GM10248 (cell line): ENCODE data around the gene RNF41.

Source experiments
- CTCF ChIA-PET: fragments of 300-600 bp; sonication (Branson Sonifier 250); formaldehyde crosslinking; extraction: SDS; loops from one replicate; lab custom pipeline; 2021; ENCODE audit warnings: antibody characterized with exemption; lab: Yijun Ruan, JAX
- POLR2A ChIA-PET: fragments of 350-650 bp; sonication (Branson Sonifier 250); formaldehyde crosslinking; extraction: SDS; loops from one replicate; lab custom pipeline; 2020; ENCODE audit warnings: antibody characterized with exemption; lab: Yijun Ruan, JAX
- DNase-seq: peaks from one replicate; pipeline ENCODE4 v3.0.0; 2012; ENCODE audit errors: extremely low spot score
- TF ChIP-seq, protein P1 (sequence below): IDR thresholded peaks from 2 replicates; pipeline ENCODE4 v1.5.1; 2012; ENCODE audit warnings: mild to moderate bottlenecking, low read depth; ENCODE audit errors: extremely low read depth, missing control alignments, control extremely low read depth

Gene RNF41

DNA sequence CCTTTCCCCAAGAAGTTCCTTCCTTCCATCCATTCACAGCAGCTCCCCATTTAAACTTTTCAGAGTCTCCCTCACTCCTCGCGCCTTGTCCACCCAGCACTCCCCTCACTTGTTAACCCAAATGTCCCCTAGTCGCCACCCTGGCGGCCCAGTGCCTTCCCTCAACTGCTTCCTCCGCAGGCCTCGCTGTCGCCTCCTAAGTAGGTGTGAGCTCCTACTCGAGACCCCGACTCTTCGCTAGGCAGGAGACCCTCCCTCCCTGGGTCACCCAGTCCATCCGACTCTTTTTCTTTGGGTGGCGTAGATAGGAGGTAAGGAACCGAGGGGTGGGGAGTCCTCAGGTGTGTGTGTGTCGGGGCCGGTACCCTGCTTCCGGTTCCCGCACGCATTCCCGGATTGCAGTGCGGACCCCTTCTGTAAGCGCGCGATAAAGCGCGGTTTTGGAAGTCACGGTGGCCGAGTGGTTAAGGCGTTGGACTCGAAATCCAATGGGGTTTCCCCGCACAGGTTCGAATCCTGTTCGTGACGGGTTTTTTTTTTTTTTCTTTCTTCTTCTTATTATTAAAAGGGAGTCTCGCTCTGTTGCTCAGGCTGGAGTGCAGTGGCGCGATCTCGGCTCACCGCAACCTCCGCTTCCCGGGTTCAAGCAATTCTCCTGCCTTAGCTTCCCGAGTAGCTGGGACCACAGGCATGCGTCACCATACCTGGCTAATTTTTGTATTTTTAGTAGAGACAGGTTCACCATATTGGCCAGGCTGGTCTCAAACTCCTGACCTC lies 31.6 kb downstream of the RNF41 start:
- CTCF ChIA-PET = interaction anchor here (0.8 to 9.6 kb wide), 65 partner anchors 10 to 451 kb away, joined by 3 to 243 read pairs (median 5); partner anchors contain the start of genes ANKRD52, ESYT1, IL23A and MYL6
- DNase-seq = peak; percentile 75
- TF ChIP-seq, protein P1, sequence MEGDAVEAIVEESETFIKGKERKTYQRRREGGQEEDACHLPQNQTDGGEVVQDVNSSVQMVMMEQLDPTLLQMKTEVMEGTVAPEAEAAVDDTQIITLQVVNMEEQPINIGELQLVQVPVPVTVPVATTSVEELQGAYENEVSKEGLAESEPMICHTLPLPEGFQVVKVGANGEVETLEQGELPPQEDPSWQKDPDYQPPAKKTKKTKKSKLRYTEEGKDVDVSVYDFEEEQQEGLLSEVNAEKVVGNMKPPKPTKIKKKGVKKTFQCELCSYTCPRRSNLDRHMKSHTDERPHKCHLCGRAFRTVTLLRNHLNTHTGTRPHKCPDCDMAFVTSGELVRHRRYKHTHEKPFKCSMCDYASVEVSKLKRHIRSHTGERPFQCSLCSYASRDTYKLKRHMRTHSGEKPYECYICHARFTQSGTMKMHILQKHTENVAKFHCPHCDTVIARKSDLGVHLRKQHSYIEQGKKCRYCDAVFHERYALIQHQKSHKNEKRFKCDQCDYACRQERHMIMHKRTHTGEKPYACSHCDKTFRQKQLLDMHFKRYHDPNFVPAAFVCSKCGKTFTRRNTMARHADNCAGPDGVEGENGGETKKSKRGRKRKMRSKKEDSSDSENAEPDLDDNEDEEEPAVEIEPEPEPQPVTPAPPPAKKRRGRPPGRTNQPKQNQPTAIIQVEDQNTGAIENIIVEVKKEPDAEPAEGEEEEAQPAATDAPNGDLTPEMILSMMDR = no peak
- POLR2A ChIA-PET = interaction anchor here (0.5 to 3.0 kb wide), 10 partner anchors 22 to 286 kb away, joined by 3 to 16 read pairs (median 8); partner anchors contain the start of genes ESYT1, RNF41 and ZC3H10

DNA sequence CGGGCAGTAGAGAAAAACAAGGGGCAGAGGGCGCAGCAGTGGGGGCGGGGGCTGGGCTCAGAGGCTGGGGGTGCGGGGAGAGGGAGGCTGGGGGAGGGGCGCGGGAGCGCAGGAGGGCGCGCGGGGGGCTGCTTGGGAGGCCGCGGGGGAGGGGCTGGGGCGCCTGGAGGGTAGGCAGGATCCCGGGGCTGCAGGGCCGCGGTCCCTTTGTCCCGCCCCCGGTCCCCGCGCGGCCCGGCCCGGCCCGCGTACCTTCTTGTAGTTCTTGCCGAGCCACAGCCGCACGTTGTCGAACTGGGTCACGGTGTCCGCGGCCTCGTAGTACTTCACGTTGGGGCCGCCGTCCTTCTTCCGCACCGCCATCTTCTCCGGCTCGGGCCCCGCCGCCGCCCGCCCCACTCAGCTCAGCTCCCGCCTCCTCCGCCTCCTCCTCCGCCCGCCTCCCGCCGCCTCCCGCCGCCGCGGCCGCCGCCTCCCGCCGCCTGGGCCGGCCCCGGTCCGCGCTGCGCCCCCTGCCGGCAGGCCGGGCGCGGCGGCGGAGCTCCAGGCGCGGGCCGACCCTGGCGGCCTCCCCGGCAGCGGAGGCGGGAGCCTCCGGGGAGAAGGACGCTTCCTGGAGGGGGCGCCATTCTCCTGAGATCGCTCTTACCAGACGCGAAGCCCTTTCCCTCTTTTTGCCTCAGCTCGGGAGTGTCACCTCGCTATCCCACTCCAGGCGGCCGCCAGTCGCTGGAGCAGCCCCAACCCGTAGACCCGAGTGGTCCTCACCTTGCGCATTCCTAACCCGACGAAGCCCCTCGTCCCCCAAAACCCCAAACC lies 32.4 kb downstream of the RNF41 start, which contains the start of gene SMARCC2:
Gene SMARCC2 (minus strand): TSS at position 385 of the 819 bp plus-strand sequence. CDS start 22 bp downstream, at position 363.
- TF ChIP-seq, protein P1 = peak; percentile 88
- ChIA-PET CTCF (interaction anchor here (0.6 to 9.6 kb wide), 77 partner anchors 11 to 450 kb away, joined by 3 to 243 read pairs (median 4); partner anchors contain the start of genes ANKRD52, ESYT1, IL23A and MYL6), POLR2A (interaction anchor here (0.5 to 3.0 kb wide), 12 partner anchors 22 to 287 kb away, joined by 3 to 16 read pairs (median 6); partner anchors contain the start of genes ESYT1, RNF41 and ZC3H10)
- DNase-seq = peak; percentile 95

DNA sequence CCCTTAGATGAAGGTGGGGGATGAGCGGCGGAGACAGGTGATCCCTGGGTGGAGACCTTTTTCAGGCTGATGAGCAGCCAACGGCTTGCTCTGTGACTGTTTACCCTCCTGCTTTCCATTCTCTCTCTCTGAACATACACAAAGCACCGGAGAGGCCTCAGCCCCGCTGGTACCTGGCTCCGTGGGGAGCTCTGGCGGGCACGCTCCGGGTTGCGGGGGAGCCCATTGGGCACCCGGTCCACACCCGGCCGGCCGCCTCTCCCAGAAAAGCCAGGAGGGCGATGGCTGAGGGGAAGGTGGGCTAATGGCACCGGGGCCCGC lies 33.0 kb downstream of the RNF41 start:
- DNase-seq = peak; percentile 29
- ChIA-PET POLR2A (interaction anchor here (1.0 to 3.0 kb wide), 7 partner anchors 23 to 282 kb away, joined by 3 to 16 read pairs (median 8); partner anchors contain the start of genes ESYT1 and ZC3H10), CTCF (interaction anchor here (0.7 to 9.6 kb wide), 42 partner anchors 11 to 449 kb away, joined by 3 to 243 read pairs (median 5); partner anchors contain the start of genes ANKRD52, ESYT1, PA2G4 and PAN2)
- TF ChIP-seq, protein P1 = no peak

DNA sequence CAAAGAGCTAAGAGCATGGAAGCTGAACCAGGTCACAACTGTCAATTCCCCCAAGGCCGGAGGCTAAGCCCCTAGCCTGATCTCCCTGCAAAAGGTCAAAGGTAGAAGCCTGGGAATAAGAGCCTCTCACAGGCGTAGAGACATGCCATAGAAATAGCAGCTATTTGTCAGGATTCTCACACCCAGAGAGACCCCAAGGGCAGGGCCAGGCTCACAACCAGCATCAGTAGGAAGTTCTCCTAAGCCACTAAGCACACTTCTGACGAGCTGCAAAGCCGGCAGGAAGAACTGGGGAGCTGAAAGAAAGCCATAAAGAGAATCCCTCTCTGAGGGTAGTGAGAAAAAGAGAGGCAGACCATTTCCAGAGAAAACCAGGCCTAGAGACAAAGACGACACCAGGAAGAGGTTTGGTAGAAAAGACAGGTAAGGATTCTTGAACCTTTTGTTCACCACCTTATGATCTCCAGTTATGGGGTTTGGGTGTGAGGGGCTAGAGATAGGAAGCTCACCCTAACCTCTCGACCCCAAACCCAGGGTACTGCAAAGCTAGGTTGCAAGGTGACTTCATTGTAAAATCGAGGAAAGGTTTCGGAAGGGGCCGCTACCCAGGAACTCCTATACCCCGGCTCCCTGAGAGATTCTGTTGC lies 33.5 kb downstream of the RNF41 start:
- TF ChIP-seq, protein P1 = no peak
- POLR2A ChIA-PET = interaction anchor here (1.1 to 3.0 kb wide), 6 partner anchors 25 to 283 kb away, joined by 3 to 16 read pairs (median 6); partner anchors contain the start of genes RAB5B and ZC3H10
- no peak for DNase-seq
- CTCF ChIA-PET = interaction anchor here (0.8 to 9.6 kb wide), 20 partner anchors 11 to 449 kb away, joined by 3 to 243 read pairs (median 8); partner anchors contain the start of genes ANKRD52, ESYT1, RNF41 and ZC3H10

DNA sequence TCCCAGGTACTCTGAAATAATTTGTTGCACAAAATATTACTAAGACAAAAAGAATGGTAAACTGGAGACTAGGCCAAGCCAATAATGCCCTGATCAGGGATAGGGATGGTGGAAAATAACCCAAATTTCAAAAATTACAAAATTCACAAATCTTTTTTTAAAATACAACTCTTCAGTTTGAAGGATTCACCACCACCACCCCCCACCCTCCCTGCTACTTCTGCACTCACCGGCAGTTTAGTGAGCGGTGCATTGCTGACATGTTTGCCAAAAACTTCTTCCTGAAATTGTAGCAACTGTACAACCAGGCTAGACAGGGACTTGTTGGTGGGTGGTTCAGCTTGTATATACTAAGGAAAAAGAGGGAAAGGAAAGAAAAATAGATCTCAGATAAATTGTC lies 34.8 kb downstream of the RNF41 start:
- ChIA-PET CTCF (interaction anchor here (0.8 to 9.6 kb wide), 8 partner anchors 10 to 63 kb away, joined by 3 to 243 read pairs (median 49); partner anchors contain the start of genes ESYT1, MYL6, RNF41 and ZC3H10), POLR2A (interaction anchor here (0.6 to 3.0 kb wide), 3 partner anchors 24 to 287 kb away, joined by 3 to 9 read pairs (median 4); no protein-coding TSS in a partner anchor)
- TF ChIP-seq, protein P1 = no peak
- DNase-seq = no peak
